ENCODE measurements around the gene KCNIP1. TPM values are rescaled to one million over a fixed set of nuclear protein-coding genes. Genes with fewer than 3 reads are reported as not detected.

Gene KCNIP1
- polyA plus RNA-seq, 1 donor (not counting 4 experiments of a cell fraction or from before 2014, with no cell fraction given), result not detected

DNA sequence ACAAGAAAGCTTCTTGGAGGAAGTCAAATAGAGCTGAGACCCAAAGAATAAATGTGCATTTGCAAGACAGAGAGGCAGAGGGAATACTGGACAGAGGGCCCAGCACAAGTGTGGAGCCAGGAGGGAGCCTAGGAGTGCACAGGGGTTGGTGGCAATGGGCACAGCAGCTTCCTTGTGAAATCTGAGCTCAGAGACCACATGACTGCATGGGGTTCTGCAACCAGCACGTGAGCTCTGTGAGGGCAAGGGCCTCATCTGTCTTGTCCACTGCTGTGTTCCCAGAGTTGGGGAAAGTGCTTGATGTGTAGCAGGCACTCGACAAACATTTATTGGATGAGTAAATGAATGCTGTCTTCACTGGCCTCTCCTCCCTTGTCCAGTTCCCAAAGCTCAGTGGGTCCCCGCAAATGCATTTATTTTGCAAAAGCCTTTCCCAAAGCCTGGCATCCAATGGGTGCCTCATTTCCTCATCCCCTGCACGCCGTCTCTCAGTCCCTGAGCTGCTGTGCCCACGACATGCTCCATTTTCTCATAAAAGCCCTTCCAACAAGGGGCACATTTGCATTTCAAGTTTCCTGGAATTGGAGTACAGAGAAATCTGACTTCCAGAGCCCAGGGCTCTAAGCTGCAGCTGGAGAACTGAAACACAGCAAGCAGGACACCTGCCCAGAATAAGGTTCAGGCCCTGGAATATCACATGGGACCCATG lies 58.5 kb downstream of the KCNIP1 start:
- Histone ChIP-seq H3K9me1 (ENCODE audit: control insufficient read depth, extremely low read depth, insufficient read depth, low read length) (no peaks in the 10 kb centered on the region), H3K27ac (ENCODE audit: control insufficient read depth, insufficient read depth, low read length) (no peak overlapping the region), H3K27me3 (ENCODE audit: control insufficient read depth, extremely low read depth, insufficient read depth, low read length) (peaks cover 9% of the 10 kb centered on the region), H3K4me2 (ENCODE audit: control insufficient read depth, extremely low read depth, insufficient read depth, low read depth, low read length) (no peak overlapping the region), H3K4me3 (ENCODE audit: control insufficient read depth in 2 of 3, extremely low read depth in 1 of 3, insufficient read depth in 2 of 3, low read depth in 1 of 3, low read length in 3 of 3) (no peak overlapping the region), H2AFZ (ENCODE audit: control insufficient read depth, low read length) (no peak overlapping the region), H3K36me3 (ENCODE audit: control insufficient read depth in 2 of 2, extremely low read depth in 1 of 2, insufficient read depth in 2 of 2, low read length in 2 of 2) (no peaks in the 10 kb centered on the region), H4K20me1 (ENCODE audit: control insufficient read depth, extremely low read depth, insufficient read depth, low read length) (no peaks in the 10 kb centered on the region), H3K9ac (ENCODE audit: control insufficient read depth, extremely low read depth, insufficient read depth, low read length) (no peak overlapping the region), H3K4me1 (ENCODE audit: control insufficient read depth, extremely low read depth, insufficient read depth, low read length) (no peaks in the 10 kb centered on the region), H3K79me2 (ENCODE audit: control insufficient read depth, insufficient read depth, low read length) (no peaks in the 10 kb centered on the region), H3K9me3 (ENCODE audit: control insufficient read depth, low read depth, low read length) (no peaks in the 10 kb centered on the region)
- dilution Hi-C loops (cut with MboI; ENCODE audit: extremely low pct_ligation_motif_present, low sequenced_read_pairs), result no loop called here
- TF ChIP-seq CTCF (optimal IDR thresholded peaks at IDR 0.05 in 1 of 3, IDR thresholded peaks at IDR 0.05 in 1 of 3, conservative IDR thresholded peaks at IDR 0.05 in 1 of 3; ENCODE audit: extremely low read depth in 1 of 3, insufficient read depth in 2 of 3, low read length in 3 of 3) (no peak), EZH2 (IDR thresholded peaks at IDR 0.05; ENCODE audit: low read length) (no peak)
- DNase-seq (ENCODE audit: low read depth, low spot score), result no peak
- FAIRE-seq, result no peak

GRCh38 chr5:170562875-170563228 lies 59.0 kb downstream of the KCNIP1 start:
- no peaks in the 10 kb centered on the region for H4K20me1 ChIP-seq (ENCODE audit: control insufficient read depth, extremely low read depth, insufficient read depth, low read length)
- H3K9me1 ChIP-seq (ENCODE audit: control insufficient read depth, extremely low read depth, insufficient read depth, low read length), result no peaks in the 10 kb centered on the region
- DNase-seq (ENCODE audit: low read depth, low spot score) (no peak), FAIRE-seq (no peak)
- H3K4me3 ChIP-seq (ENCODE audit: control insufficient read depth in 2 of 3, extremely low read depth in 1 of 3, insufficient read depth in 2 of 3, low read depth in 1 of 3, low read length in 3 of 3), result no peak overlapping the region
- TF ChIP-seq EZH2 (IDR thresholded peaks at IDR 0.05; ENCODE audit: low read length) (no peak), CTCF (optimal IDR thresholded peaks at IDR 0.05 in 1 of 3, IDR thresholded peaks at IDR 0.05 in 1 of 3, conservative IDR thresholded peaks at IDR 0.05 in 1 of 3; ENCODE audit: extremely low read depth in 1 of 3, insufficient read depth in 2 of 3, low read length in 3 of 3) (no peak)
- no peaks in the 10 kb centered on the region for H3K36me3 ChIP-seq (ENCODE audit: control insufficient read depth in 2 of 2, extremely low read depth in 1 of 2, insufficient read depth in 2 of 2, low read length in 2 of 2)
- H3K4me1 ChIP-seq (ENCODE audit: control insufficient read depth, extremely low read depth, insufficient read depth, low read length), result no peaks in the 10 kb centered on the region
- H2AFZ ChIP-seq (ENCODE audit: control insufficient read depth, low read length), result no peak overlapping the region
- no peak overlapping the region for H3K27ac ChIP-seq (ENCODE audit: control insufficient read depth, insufficient read depth, low read length)
- peaks cover 9% of the 10 kb centered on the region for H3K27me3 ChIP-seq (ENCODE audit: control insufficient read depth, extremely low read depth, insufficient read depth, low read length)
- H3K9ac ChIP-seq (ENCODE audit: control insufficient read depth, extremely low read depth, insufficient read depth, low read length), result no peak overlapping the region
- H3K4me2 ChIP-seq (ENCODE audit: control insufficient read depth, extremely low read depth, insufficient read depth, low read depth, low read length), result no peak overlapping the region
- H3K9me3 ChIP-seq (ENCODE audit: control insufficient read depth, low read depth, low read length), result no peaks in the 10 kb centered on the region
- dilution Hi-C loops (cut with MboI; ENCODE audit: extremely low pct_ligation_motif_present, low sequenced_read_pairs), result no loop called here
- H3K79me2 ChIP-seq (ENCODE audit: control insufficient read depth, insufficient read depth, low read length), result no peaks in the 10 kb centered on the region

All from keratinocyte (primary cell).